Thyroid gland (tissue), 4 donors: Measurements from ENCODE around the gene TNN. TPM values are rescaled to one million over a fixed set of nuclear protein-coding genes. Genes with fewer than 3 reads are reported as not detected.
"Not testable (repeated sequence)": the region's sequence is repeated elsewhere in the genome, so short reads cannot be mapped to it uniquely, and the experiment has no call there.

Experiments
- DNase-seq, 2 donors: peaks; one replicate each; pipeline ENCODE4 v3.0.0-alpha.2; 2019
- H3K27ac ChIP-seq, 3 donors: fragments of 200-600 bp; sonication (generic); 1 replicate in 2 of 3; 2 replicates in 1 of 3; pipeline ENCODE4 v1.5.1; 2016 to 2019; ENCODE audit warnings: mild to moderate bottlenecking in 1 of 3, moderate library complexity in 1 of 3
- H3K27me3 ChIP-seq: fragments of 200-600 bp; sonication (generic); one replicate; pipeline ENCODE4 v1.5.1; 2019
- H3K36me3 ChIP-seq, 2 donors: fragments of 200-600 bp; sonication (generic); one replicate each; pipeline ENCODE4 v1.5.1; 2016 to 2019
- H3K4me1 ChIP-seq, 2 donors: fragments of 200-600 bp; sonication (generic); one replicate each; pipeline ENCODE4 v1.5.1; 2017 to 2019
- H3K4me3 ChIP-seq, 3 donors: fragments of 200-600 bp; sonication (generic); replicated peaks in 1 of 3; 1 replicate in 2 of 3; 2 replicates in 1 of 3; pipeline ENCODE4 v1.5.1; 2016; ENCODE audit warnings: mild to moderate bottlenecking in 1 of 3
- H3K9me3 ChIP-seq: fragments of 200-600 bp; sonication (generic); one replicate; pipeline ENCODE4 v1.5.1; 2017
- POLR2A ChIP-seq, 2 donors: fragments of 450-650 bp; IDR thresholded peaks; one replicate each; pipeline ENCODE4 v1.6.1; 2017; ENCODE audit warnings: antibody characterized with exemption in 2 of 2, mild to moderate bottlenecking in 2 of 2, moderate library complexity in 1 of 2
- WGBS, 2 donors: methylation state at CpG; one replicate each; pipeline ENCODE4 v1.1.5; 2017; 5-methylcytosine and 5-hydroxymethylcytosine counted together
- intact Hi-C: fragments of 100-400 bp; cut with DNase I; formaldehyde crosslinking; loops from one replicate; pipeline ENCODE4 v1.15.1; 2023
- total RNA-seq, 4 donors: library from RNA; depleted of rRNA; stranded (reverse); fragments of >200 nt; gene quantifications; one replicate each; pipeline ENCODE4 v1.2.3, GENCODE V29; 2016
- TF ChIP-seq, protein P1 (sequence below), 6 experiments: fragments of 200-600 bp in 3 of 6; fragments of 450-650 bp in 3 of 6; sonication (generic) in 3 of 6; IDR thresholded peaks; one replicate each; pipeline ENCODE4 v1.5.1; 2016 to 2019; ENCODE audit warnings: antibody characterized with exemption in 6 of 6, mild to moderate bottlenecking in 2 of 6, inconsistent platforms in 1 of 6, moderate library complexity in 1 of 6

Gene TNN
- total RNA-seq, 4 donors from 2014 or later: 0.27 to 1.3 (median 0.44) TPM

DNA sequence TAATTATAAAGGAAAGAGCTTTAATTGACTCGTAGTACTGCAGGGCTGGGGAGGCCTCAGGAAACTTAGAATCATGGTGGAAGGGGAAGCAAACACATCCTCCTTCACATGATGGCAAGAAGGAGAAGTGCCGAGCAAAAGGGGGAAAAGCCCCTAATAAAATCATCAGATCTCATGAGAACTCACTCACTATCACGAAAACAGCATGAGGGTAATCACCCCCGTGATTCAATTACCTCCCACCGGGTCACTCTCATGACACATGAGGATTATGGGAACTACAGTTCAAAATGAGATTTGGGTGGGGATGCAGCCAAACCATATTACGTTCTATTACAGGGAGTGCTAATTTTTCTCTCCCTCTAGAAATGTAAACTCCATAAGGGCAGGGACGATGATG is 30.2 kb upstream of the TNN start:
- intact Hi-C loops: loop anchor here (10.0 kb wide), 1 partner anchor 287 kb away; no protein-coding TSS in a partner anchor
- Histone ChIP-seq H3K4me1 (no peaks in the 10 kb centered on the region), H3K27me3 (no peaks in the 10 kb centered on the region), H3K36me3 (no peaks in the 10 kb centered on the region), H3K9me3 (no peaks in the 10 kb centered on the region), H3K4me3 (no peak overlapping the region), H3K27ac (no peak overlapping the region)
- 61 to 79% methylated on average over 7 of the region's 7 CpGs for WGBS, 2 donors
- DNase-seq: no peak
- no peak for TF ChIP-seq POLR2A (IDR thresholded peaks at IDR 0.05)
- TF ChIP-seq, protein P1, sequence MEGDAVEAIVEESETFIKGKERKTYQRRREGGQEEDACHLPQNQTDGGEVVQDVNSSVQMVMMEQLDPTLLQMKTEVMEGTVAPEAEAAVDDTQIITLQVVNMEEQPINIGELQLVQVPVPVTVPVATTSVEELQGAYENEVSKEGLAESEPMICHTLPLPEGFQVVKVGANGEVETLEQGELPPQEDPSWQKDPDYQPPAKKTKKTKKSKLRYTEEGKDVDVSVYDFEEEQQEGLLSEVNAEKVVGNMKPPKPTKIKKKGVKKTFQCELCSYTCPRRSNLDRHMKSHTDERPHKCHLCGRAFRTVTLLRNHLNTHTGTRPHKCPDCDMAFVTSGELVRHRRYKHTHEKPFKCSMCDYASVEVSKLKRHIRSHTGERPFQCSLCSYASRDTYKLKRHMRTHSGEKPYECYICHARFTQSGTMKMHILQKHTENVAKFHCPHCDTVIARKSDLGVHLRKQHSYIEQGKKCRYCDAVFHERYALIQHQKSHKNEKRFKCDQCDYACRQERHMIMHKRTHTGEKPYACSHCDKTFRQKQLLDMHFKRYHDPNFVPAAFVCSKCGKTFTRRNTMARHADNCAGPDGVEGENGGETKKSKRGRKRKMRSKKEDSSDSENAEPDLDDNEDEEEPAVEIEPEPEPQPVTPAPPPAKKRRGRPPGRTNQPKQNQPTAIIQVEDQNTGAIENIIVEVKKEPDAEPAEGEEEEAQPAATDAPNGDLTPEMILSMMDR (IDR thresholded peaks at IDR 0.05): no peak

DNA sequence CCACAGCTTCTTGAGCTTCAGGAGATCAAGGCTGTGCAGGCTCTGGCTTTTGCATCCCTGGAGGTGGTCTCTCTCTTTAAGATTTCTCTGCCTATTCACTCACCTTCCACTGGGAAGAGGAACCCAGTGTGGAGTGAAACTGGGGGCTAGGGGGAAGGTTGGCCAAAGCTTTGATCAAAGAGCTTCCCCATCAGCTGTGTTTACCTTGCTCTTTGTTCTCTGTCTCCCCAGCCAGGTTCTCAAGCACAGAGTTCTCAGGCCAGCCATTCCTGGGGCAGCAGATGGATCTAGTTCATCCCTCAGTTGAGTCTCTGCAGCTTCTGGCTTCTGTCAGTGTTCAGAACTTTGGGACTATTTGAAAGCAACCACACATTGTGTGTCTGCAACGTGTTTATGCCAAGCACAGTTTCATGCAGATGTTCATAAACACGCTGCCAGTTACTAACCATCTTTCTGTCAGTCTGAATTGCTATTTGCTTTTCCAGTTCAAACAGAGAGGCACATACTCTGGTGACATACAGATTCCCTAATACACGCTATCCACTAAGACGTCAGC is 27.2 kb upstream of the TNN start:
- 72 to 85% methylated on average over 4 of the region's 4 CpGs for WGBS, 2 donors
- no peaks in the 10 kb centered on the region for H3K36me3 ChIP-seq
- intact Hi-C loops: no loop called here
- no peaks in the 10 kb centered on the region for H3K27me3 ChIP-seq
- H3K27ac ChIP-seq: no peak overlapping the region
- no peak overlapping the region for H3K4me3 ChIP-seq
- no peaks in the 10 kb centered on the region for H3K4me1 ChIP-seq
- no peaks in the 10 kb centered on the region for H3K9me3 ChIP-seq
- TF ChIP-seq, protein P1 (IDR thresholded peaks at IDR 0.05): no peak
- no peak for TF ChIP-seq POLR2A (IDR thresholded peaks at IDR 0.05)
- DNase-seq: no peak

DNA sequence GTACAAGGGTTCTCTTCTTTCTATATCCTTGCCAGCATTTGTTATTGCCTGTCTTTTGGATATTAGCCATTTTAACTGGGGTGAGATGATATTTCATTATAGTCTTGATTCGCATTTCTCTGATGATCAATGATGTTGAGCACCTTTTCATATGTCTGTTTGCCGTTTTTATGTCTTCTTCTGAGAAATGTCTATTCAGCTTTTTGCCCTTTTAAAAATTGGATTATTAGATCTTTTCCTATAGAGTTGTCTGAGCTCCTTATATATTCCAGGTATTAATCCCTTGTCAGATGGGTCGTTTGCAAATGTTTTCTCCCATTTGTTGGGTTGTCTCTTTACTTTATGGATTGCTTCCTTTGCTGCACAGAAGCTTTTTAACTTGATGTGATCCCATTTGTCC is 25.0 kb upstream of the TNN start:
- Histone ChIP-seq H3K4me3 (no peak overlapping the region), H3K27me3 (no peaks in the 10 kb centered on the region), H3K27ac (no peak overlapping the region), H3K4me1 (no peaks in the 10 kb centered on the region), H3K36me3 (no peaks in the 10 kb centered on the region), H3K9me3 (no peaks in the 10 kb centered on the region)
- no peak for TF ChIP-seq POLR2A (IDR thresholded peaks at IDR 0.05)
- TF ChIP-seq, protein P1 (IDR thresholded peaks at IDR 0.05): no peak
- WGBS, 2 donors: 74 to 75% methylated on average over 3 of the region's 3 CpGs
- intact Hi-C loops: no loop called here
- no peak for DNase-seq

DNA sequence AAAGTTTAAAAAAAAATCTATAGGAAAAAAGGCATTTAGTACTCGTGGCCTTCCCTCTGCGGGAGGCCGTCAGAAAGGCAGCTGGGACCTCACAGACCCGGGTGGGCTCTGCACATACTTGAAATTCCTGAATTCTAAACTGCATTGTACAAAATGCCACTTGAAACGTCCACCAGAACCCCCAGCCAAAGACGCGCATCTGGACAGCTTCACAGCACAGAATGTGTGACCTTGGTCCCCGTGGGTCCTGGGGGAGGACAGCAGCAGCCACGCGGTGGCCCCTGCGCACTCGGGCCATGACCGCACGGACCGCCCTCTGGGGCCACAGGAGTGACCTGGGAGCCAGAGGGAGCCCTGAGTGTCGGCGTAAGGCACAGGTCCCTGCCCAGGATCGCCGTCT is 23.8 kb upstream of the TNN start:
- WGBS, 2 donors: 62 to 64% methylated on average over 16 to 19 of the region's 19 CpGs
- Histone ChIP-seq H3K27me3 (no peaks in the 10 kb centered on the region), H3K4me3 (no peak overlapping the region), H3K36me3 (no peaks in the 10 kb centered on the region), H3K9me3 (no peaks in the 10 kb centered on the region), H3K4me1 (no peaks in the 10 kb centered on the region), H3K27ac (no peak overlapping the region)
- intact Hi-C loops: no loop called here
- TF ChIP-seq, protein P1 (IDR thresholded peaks at IDR 0.05): no peak
- TF ChIP-seq POLR2A (IDR thresholded peaks at IDR 0.05): no peak
- no peak for DNase-seq

DNA sequence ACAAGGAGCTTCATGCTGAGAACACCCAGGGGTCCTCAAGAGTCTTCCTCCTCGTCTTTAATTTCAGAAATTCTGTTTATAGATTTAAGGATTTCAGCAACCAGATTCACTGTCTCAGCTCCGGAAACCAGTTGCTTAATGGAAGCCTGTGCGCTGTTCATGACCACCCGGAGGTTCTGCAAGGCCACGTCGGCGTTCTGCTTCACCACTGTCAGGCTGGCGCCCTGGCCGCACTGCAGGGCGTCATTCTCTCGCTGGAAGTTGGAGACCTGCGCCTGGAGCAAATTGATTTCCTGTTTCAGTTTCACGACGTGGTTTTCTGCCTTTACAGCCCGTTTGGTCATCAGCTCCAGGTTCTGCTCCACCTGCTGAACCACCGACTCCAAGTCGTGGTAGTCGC is 23.0 kb upstream of the TNN start:
- intact Hi-C loops, H3K4me1 ChIP-seq, H3K27me3 ChIP-seq, H3K4me3 ChIP-seq, DNase-seq, H3K27ac ChIP-seq, H3K36me3 ChIP-seq, H3K9me3 ChIP-seq: not testable (repeated sequence)
- WGBS, 2 donors: 87 to 92% methylated on average over 18 of the region's 18 CpGs

DNA sequence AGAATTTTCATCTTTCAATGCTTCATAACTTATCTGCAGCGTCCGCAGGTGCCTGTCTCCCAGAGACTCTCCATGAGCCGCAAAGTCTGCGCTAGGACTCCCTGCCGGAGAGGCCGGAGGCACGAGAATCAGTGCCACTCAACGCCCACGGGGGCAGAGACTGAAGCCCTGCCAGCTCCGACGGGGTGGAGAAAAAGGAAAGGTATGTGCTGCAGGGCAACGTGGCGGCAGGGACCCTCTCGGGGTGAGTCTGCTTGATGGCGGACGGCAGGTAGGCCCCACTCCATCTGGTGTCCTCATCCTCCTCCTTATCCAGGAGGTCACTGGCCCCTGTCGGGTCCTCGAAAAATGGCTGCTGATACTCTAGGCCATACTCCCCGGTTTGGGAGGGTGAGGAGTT is 22.5 kb upstream of the TNN start:
- no peak overlapping the region for H3K27ac ChIP-seq

More for the DNA sequence above, 22.5 kb upstream of the TNN start:
- 95% methylated on average over 12 to 16 of the region's 19 CpGs for WGBS, 2 donors
- Histone ChIP-seq H3K9me3 (no peaks in the 10 kb centered on the region), H3K4me1 (no peaks in the 10 kb centered on the region), H3K36me3 (no peaks in the 10 kb centered on the region), H3K4me3 (no peak overlapping the region), H3K27me3 (no peaks in the 10 kb centered on the region)
- DNase-seq: no peak
- TF ChIP-seq, protein P1 (IDR thresholded peaks at IDR 0.05): no peak
- no peak for TF ChIP-seq POLR2A (IDR thresholded peaks at IDR 0.05)
- intact Hi-C loops: no loop called here
